RWPE1 (cell line): ENCODE measurements around the gene TYW1B.
"Not testable (repeated sequence)": the region's sequence is repeated elsewhere in the genome, so short reads cannot be mapped to it uniquely, and the experiment has no call there.

ENCODE experiments used
- CTCF ChIA-PET: fragments of 350-600 bp; sonication (Branson Sonifier 250); formaldehyde crosslinking; extraction: SDS; loops from one replicate; lab custom pipeline; 2021; lab: Yijun Ruan, JAX
- POLR2A ChIA-PET: fragments of 400-600 bp; formaldehyde crosslinking; extraction: SDS; loops from one replicate; lab custom pipeline; 2020; ENCODE audit warnings: antibody characterized with exemption; ENCODE audit not compliant: low non-redundant PET; lab: Yijun Ruan, JAX
- DNase-seq: peaks from one replicate; pipeline ENCODE4 v3.0.0; 2012; ENCODE audit warnings: low spot score
- H3K27ac ChIP-seq: fragments of 450-650 bp; 2 replicates; pipeline ENCODE4 v1.5.1; 2017
- CTCF ChIP-seq: fragments of 450-650 bp; conservative IDR thresholded peaks from 2 replicates; pipeline ENCODE4 v1.5.1; 2017; ENCODE audit warnings: low read depth, mild to moderate bottlenecking

TYW1B gene

GRCh38 chr7:72829687-72830354 is 1.8 kb upstream of the TYW1B start:
- TF ChIP-seq CTCF: peak; percentile 83
- peak overlapping the region; percentile 94 for H3K27ac ChIP-seq
- DNase-seq, POLR2A ChIA-PET: not testable (repeated sequence)
- CTCF ChIA-PET: interaction anchor here (0.7 kb wide), 1 partner anchor 180 kb away, joined by 3 read pairs; no protein-coding TSS in a partner anchor

GRCh38 chr7:72829291-72829686 is 1.3 kb upstream of the TYW1B start:
- POLR2A ChIA-PET: interaction anchor here (0.7 kb wide), 1 partner anchor 477 kb away, joined by 4 read pairs; no protein-coding TSS in a partner anchor

GRCh38 chr7:72823765-72824732 is 4.0 kb downstream of the TYW1B start:
- H3K27ac ChIP-seq: peak overlapping the region; percentile 72
- POLR2A ChIA-PET, DNase-seq: not testable (repeated sequence)
- TF ChIP-seq CTCF: peak; percentile 52
- CTCF ChIA-PET: interaction anchor here (0.6 kb wide), 1 partner anchor 43 kb away, joined by 4 read pairs; no protein-coding TSS in a partner anchor

More at GRCh38 chr7:72829291-72829686, 1.3 kb upstream of the TYW1B start:
- DNase-seq: peak; percentile 80
- CTCF ChIA-PET: interaction anchor here (0.7 kb wide), 1 partner anchor 179 kb away, joined by 3 read pairs; no protein-coding TSS in a partner anchor
- peak overlapping the region; percentile 94 for H3K27ac ChIP-seq

GRCh38 chr7:72822497-72822896 is 5.5 kb downstream of the TYW1B start:
- CTCF ChIA-PET, POLR2A ChIA-PET, DNase-seq, H3K27ac ChIP-seq: not testable (repeated sequence)

DNA sequence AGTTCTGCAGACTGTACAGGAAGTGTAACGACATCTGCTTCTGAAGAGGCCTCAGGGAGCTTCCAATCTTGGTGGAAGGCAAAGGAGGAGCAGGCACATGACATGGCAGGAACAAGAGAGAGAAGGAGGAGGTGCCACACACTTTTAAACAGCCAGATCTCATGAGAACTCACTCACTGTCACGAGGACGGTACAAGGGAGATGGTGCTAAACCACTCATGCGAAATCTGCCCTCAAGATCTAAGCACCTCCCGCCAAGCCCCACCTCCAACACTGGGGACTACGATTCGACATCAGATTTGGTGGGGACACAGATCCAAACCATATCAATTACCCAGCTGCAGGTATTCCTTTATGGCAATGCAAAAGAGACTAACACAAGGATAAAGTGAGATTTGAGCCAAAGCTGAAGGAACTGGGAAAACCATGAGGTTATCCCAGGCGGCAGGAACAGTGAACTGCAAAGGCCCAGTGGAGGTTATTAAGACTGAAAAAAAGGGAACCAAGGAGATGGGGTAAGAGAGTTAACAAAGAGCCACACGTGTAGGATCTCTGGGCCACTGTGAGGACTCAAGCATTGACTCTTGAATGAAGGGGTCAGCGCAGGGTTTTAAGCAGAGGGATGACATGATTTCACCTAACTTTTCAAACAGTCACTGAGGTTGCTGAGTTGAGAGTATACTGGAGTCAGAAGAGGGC is 9.2 kb downstream of the TYW1B start:
- POLR2A ChIA-PET, DNase-seq, H3K27ac ChIP-seq, CTCF ChIA-PET: not testable (repeated sequence)

DNA sequence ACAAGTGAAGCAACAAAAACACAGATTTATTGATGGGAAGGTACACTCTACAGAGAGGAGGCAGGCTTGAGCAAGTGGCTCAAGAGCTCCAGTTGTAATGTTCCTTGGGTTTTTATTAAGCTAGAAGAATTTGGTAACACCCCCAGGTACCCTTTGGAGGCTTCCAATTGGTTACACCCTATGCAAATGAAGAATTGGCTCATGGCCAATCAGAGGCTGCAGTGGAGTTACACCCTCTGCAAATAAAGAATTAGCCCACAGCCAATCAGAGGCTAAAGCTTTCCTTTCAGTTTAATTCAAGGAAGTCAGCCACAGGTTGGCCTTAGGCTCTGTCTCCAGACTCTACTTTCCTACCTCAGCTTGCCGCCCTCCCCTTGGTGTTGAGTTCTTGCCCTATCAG is 10.3 kb downstream of the TYW1B start:
- POLR2A ChIA-PET, H3K27ac ChIP-seq: not testable (repeated sequence)
- DNase-seq: peak; percentile 3
- CTCF ChIA-PET: interaction anchor here (0.6 to 0.7 kb wide), 2 partner anchors 97 to 293 kb away, joined by 3 to 4 read pairs; no protein-coding TSS in a partner anchor

DNA sequence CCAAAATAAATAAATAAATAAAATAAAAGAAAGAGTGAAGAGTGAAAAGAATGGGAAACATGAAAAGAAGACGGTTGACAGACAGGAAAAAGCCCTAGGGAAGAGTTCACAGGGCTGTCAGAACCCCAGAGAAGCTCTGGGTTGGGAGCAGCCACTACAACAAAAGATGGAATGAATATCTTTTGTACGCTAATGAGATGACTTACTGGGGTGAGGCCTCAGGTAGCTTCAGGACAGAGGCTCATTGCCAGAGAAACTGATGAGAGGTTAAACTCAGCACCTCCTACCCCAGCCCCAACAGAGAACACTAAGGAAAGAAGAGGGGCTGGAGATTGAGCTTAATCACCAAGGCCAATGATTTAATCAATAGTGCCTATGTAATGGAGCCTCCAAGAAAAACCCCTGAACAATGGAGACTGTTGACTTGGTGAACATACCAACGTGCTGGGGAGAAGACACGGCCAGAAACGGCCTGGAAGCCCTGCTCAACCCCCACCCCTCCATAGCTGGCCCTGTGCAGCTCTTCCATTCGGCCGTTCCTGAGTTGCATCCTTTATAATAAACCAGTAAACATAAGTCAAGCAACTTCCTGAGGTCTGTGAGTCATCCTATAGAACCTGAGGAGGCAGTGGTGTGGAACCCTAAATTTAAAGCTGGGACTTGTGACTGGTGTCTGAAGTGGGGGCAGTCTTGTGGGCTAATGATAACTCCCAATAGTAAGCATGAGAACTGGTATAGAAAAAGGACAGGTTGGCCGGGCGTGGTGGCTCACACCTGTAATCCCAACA is 11.4 kb downstream of the TYW1B start:
- POLR2A ChIA-PET, H3K27ac ChIP-seq, DNase-seq, CTCF ChIA-PET: not testable (repeated sequence)

- H3K27ac ChIP-seq, POLR2A ChIA-PET, DNase-seq: not testable (repeated sequence)
- CTCF ChIA-PET: interaction anchor here (0.6 kb wide), 1 partner anchor 25 kb away, joined by 4 read pairs; no protein-coding TSS in a partner anchor
Measured at GRCh38 chr7:72810437-72810836, 17.6 kb downstream of the TYW1B start.

GRCh38 chr7:72808511-72808910 is 19.5 kb downstream of the TYW1B start:
- DNase-seq, POLR2A ChIA-PET, H3K27ac ChIP-seq, CTCF ChIA-PET: not testable (repeated sequence)

- POLR2A ChIA-PET, H3K27ac ChIP-seq, CTCF ChIA-PET, DNase-seq: not testable (repeated sequence)
Measured at GRCh38 chr7:72806851-72807250, 21.1 kb downstream of the TYW1B start.
